IMR-90 (cell line): ENCODE results near the gene CD9. TPM values are rescaled to one million over a fixed set of nuclear protein-coding genes. Genes with fewer than 3 reads are reported as not detected.

ENCODE experiments used
- ATAC-seq: fragments of 200-7000 bp; cut with Tn5 transposase; 2 replicates; pipeline ENCODE4 v1.9.1; 2020; ENCODE audit warnings: low read depth, mild to moderate bottlenecking, moderate library complexity
- BruUV-seq: library from RNA; stranded (reverse); fragments of 400-500 nt; replicated peaks from 2 replicates; lab custom pipeline; 2021; lab: Mats Ljungman, UMichigan
- CTCF ChIA-PET: fragments of 300-600 bp; formaldehyde crosslinking; extraction: SDS; loops from one replicate; lab custom pipeline; 2021; ENCODE audit warnings: antibody characterized with exemption; lab: Yijun Ruan, JAX
- POLR2A ChIA-PET: fragments of 300-600 bp; sonication (Branson Sonifier 250); formaldehyde crosslinking; loops from one replicate; lab custom pipeline; 2022; ENCODE audit warnings: antibody characterized with exemption; ENCODE audit not compliant: unreplicated experiment; lab: Charles Lee
- DNase-seq: peaks from one replicate; pipeline ENCODE4 v3.0.0; 2013
- H2AFZ ChIP-seq: replicated peaks from 2 replicates; pipeline ENCODE3; 2013; ENCODE audit warnings: low read length, mild to moderate bottlenecking; ENCODE audit not compliant: poor library complexity
- H2AK5ac ChIP-seq: 2 replicates; pipeline ENCODE4 v1.6.1; 2013; ENCODE audit warnings: low read depth, low read length, inconsistent platforms
- H2AK9ac ChIP-seq: replicated peaks from 2 replicates; pipeline ENCODE3; 2013; ENCODE audit warnings: mild to moderate bottlenecking, low read depth, low read length, moderate library complexity; ENCODE audit not compliant: poor library complexity
- H2BK120ac ChIP-seq: 2 replicates; pipeline ENCODE4 v1.6.1; 2013; ENCODE audit warnings: low read depth, low read length, inconsistent platforms
- H2BK15ac ChIP-seq: 3 replicates; pipeline ENCODE4 v1.6.1; 2013; ENCODE audit warnings: low read depth, low read length, inconsistent platforms
- H2BK20ac ChIP-seq: 2 replicates; pipeline ENCODE4 v1.6.1; 2013; ENCODE audit warnings: low read depth, mild to moderate bottlenecking, inconsistent platforms, low read length, moderate library complexity
- H2BK5ac ChIP-seq: 2 replicates; pipeline ENCODE4 v1.6.1; 2013; ENCODE audit warnings: mild to moderate bottlenecking, low read depth, low read length, inconsistent platforms; ENCODE audit not compliant: poor library complexity, severe bottlenecking
- H3K14ac ChIP-seq: replicated peaks from 2 replicates; pipeline ENCODE4 v1.6.1; 2013; ENCODE audit warnings: low read depth, low read length, inconsistent platforms
- H3K18ac ChIP-seq: 2 replicates; pipeline ENCODE4 v1.6.1; 2013; ENCODE audit warnings: low read depth, low read length, control low read depth
- H3K23ac ChIP-seq: 2 replicates; pipeline ENCODE4 v1.6.1; 2013; ENCODE audit warnings: low read depth, low read length, inconsistent platforms
- H3K27ac ChIP-seq: 2 replicates; pipeline ENCODE4 v1.5.1; 2013; ENCODE audit warnings: mild to moderate bottlenecking, control low read depth, low read length; ENCODE audit not compliant: insufficient read depth
- H3K27me3 ChIP-seq: 2 replicates; pipeline ENCODE4 v1.6.1; 2013; ENCODE audit warnings: low read length; ENCODE audit not compliant: control insufficient read depth, insufficient read depth
- H3K36me3 ChIP-seq: 2 replicates; pipeline ENCODE4 v1.6.1; 2013; ENCODE audit warnings: low read length, mixed read lengths; ENCODE audit not compliant: control insufficient read depth, insufficient read depth
- H3K4ac ChIP-seq: 2 replicates; pipeline ENCODE4 v1.6.1; 2013; ENCODE audit warnings: low read depth, low read length, inconsistent platforms
- H3K4me1 ChIP-seq: 2 replicates; pipeline ENCODE4 v1.6.1; 2013; ENCODE audit warnings: low read length, mixed read lengths; ENCODE audit not compliant: control insufficient read depth, insufficient read depth
- H3K4me2 ChIP-seq: 2 replicates; pipeline ENCODE4 v1.6.1; 2013; ENCODE audit warnings: low read depth, mild to moderate bottlenecking, control low read depth, low read length, moderate library complexity
- H3K4me3 ChIP-seq: 2 replicates; pipeline ENCODE4 v1.5.1; 2013; ENCODE audit warnings: low read depth, mild to moderate bottlenecking, control low read depth, low read length, moderate library complexity; ENCODE audit not compliant: insufficient read depth
- H3K56ac ChIP-seq: 2 replicates; pipeline ENCODE4 v1.6.1; 2013; ENCODE audit warnings: low read length, inconsistent platforms; ENCODE audit not compliant: insufficient read depth; ENCODE audit errors: extremely low read depth
- H3K79me1 ChIP-seq, 2 experiments: 2 replicates each; pipeline ENCODE4 v1.6.1; 2013; ENCODE audit warnings: low read length in 2 of 2, inconsistent platforms in 1 of 2, low read depth in 1 of 2
- H3K9ac ChIP-seq: 2 replicates; pipeline ENCODE4 v1.6.1; 2013; ENCODE audit warnings: low read depth, low read length, control low read depth
- H3K9me1 ChIP-seq: 2 replicates; pipeline ENCODE4 v1.6.1; 2013; ENCODE audit warnings: low read length, inconsistent platforms; ENCODE audit not compliant: insufficient read depth
- H3K9me3 ChIP-seq: 2 replicates; pipeline ENCODE4 v1.6.1; 2013; ENCODE audit warnings: low read length; ENCODE audit not compliant: control insufficient read depth, insufficient read depth
- H4K20me1 ChIP-seq: 2 replicates; pipeline ENCODE4 v1.6.1; 2013; ENCODE audit warnings: low read length, inconsistent platforms; ENCODE audit not compliant: insufficient read depth
- H4K5ac ChIP-seq: 2 replicates; pipeline ENCODE4 v1.6.1; 2013; ENCODE audit warnings: mild to moderate bottlenecking, low read depth, low read length, control low read depth
- H4K8ac ChIP-seq, 2 experiments: 2 replicates each; pipeline ENCODE4 v1.6.1; 2013; ENCODE audit warnings: low read depth in 2 of 2, low read length in 2 of 2, control low read depth in 1 of 2, inconsistent platforms in 1 of 2
- H4K91ac ChIP-seq: 2 replicates; pipeline ENCODE4 v1.6.1; 2013; ENCODE audit warnings: low read depth, low read length, inconsistent platforms; ENCODE audit not compliant: insufficient read depth
- BHLHE40 ChIP-seq: fragments of 150-350 bp; IDR thresholded peaks from 2 replicates; pipeline ENCODE4 v1.6.1; 2016; ENCODE audit warnings: mild to moderate bottlenecking, low read depth, low read length
- CEBPB ChIP-seq: IDR thresholded peaks from 2 replicates; pipeline ENCODE4 v1.6.1; 2012; ENCODE audit warnings: low read depth, low read length, improper control_type of control experiment
- CHD1 ChIP-seq: IDR thresholded peaks from 2 replicates; pipeline ENCODE4 v1.6.1; 2012; ENCODE audit warnings: low read depth, low read length, improper control_type of control experiment
- FOS ChIP-seq: fragments of 150-350 bp; IDR thresholded peaks from 2 replicates; pipeline ENCODE4 v1.6.1; 2016; ENCODE audit warnings: low read depth, low read length
- MAFK ChIP-seq: IDR thresholded peaks from 2 replicates; pipeline ENCODE4 v1.6.1; 2012; ENCODE audit warnings: low read depth, low read length, improper control_type of control experiment
- MAZ ChIP-seq: IDR thresholded peaks from 2 replicates; pipeline ENCODE4 v1.6.1; 2012; ENCODE audit warnings: low read depth, mild to moderate bottlenecking, low read length, improper control_type of control experiment, moderate library complexity, borderline replicate concordance
- MXI1 ChIP-seq: IDR thresholded peaks from 2 replicates; pipeline ENCODE4 v1.6.1; 2012; ENCODE audit warnings: low read depth, mild to moderate bottlenecking, low read length, moderate library complexity, borderline replicate concordance
- NFE2L2 ChIP-seq: fragments of 150-350 bp; IDR thresholded peaks from 2 replicates; pipeline ENCODE4 v1.6.1; 2016; ENCODE audit warnings: low read depth, mild to moderate bottlenecking, low read length
- POLR2A ChIP-seq: IDR thresholded peaks from 2 replicates; pipeline ENCODE4 v1.6.1; 2012; ENCODE audit warnings: mild to moderate bottlenecking, low read depth, low read length
- RAD21 ChIP-seq: IDR thresholded peaks from 2 replicates; pipeline ENCODE4 v1.6.1; 2012; ENCODE audit warnings: low read length, improper control_type of control experiment
- RCOR1 ChIP-seq: IDR thresholded peaks from 2 replicates; pipeline ENCODE4 v1.6.1; 2012; ENCODE audit warnings: mild to moderate bottlenecking, low read length, improper control_type of control experiment; ENCODE audit not compliant: insufficient replicate concordance
- RFX5 ChIP-seq: IDR thresholded peaks from 2 replicates; pipeline ENCODE4 v1.8.0; 2012; ENCODE audit warnings: low read depth, mild to moderate bottlenecking, low read length, moderate library complexity
- SMC3 ChIP-seq: fragments of 150-350 bp; IDR thresholded peaks from 2 replicates; pipeline ENCODE4 v1.6.1; 2016; ENCODE audit warnings: low read depth, mild to moderate bottlenecking, antibody characterized with exemption, low read length, moderate library complexity
- USF2 ChIP-seq: fragments of 150-350 bp; IDR thresholded peaks from 2 replicates; pipeline ENCODE4 v1.6.1; 2017; ENCODE audit warnings: mild to moderate bottlenecking, antibody characterized with exemption, low read length, low read depth
- WGBS, 2 experiments: methylation state at CpG; one replicate each; pipeline versions ENCODE4 v1.1.5 to v1.1.7; 2013; ENCODE audit warnings: missing lambda C conversion rate in 2 of 2; ENCODE audit not compliant: insufficient read length in 1 of 2; ENCODE audit errors: extremely low coverage in 2 of 2; 5-methylcytosine and 5-hydroxymethylcytosine counted together
- dilution Hi-C: fragments of 300-500 bp; cut with HindIII; formaldehyde crosslinking; loops from one replicate; pipeline ENCODE4 v1.14.3; 2018; ENCODE audit warnings: low sequenced_read_pairs; ENCODE audit not compliant: unreplicated experiment
- in situ Hi-C: fragments of 300-500 bp; cut with MboI; formaldehyde crosslinking; loops from 3 replicates; pipeline ENCODE4 v1.14.3; 2019; ENCODE audit warnings: low sequenced_read_pairs, inconsistent platforms, mixed read lengths
- intact Hi-C: fragments of 100-400 bp; cut with micrococcal nuclease; formaldehyde crosslinking; loops from 2 replicates; pipeline ENCODE4 v1.10.0; 2022
- polyA plus RNA-seq, 3 experiments: library from polyadenylated mRNA; depleted of rRNA; stranded (reverse); fragments of >200 nt; gene quantifications; 2 replicates each; pipeline ENCODE4 v1.2.3, GENCODE V29; 2012; ENCODE audit warnings: low replicate concordance in 1 of 3
- total RNA-seq: library from RNA; depleted of rRNA; stranded (reverse); fragments of >200 nt; gene quantifications from 2 replicates; pipeline ENCODE4 v1.2.3, GENCODE V29; 2012
- TF ChIP-seq, protein P1 (sequence below): conservative IDR thresholded peaks from 2 replicates; pipeline ENCODE4 v1.5.1; 2012; ENCODE audit warnings: mild to moderate bottlenecking, low read depth, low read length, improper control_type of control experiment
- TF ChIP-seq, protein P2 (sequence below): fragments of 150-350 bp; IDR thresholded peaks from 2 replicates; pipeline ENCODE4 v1.6.1; 2016; ENCODE audit warnings: low read depth, mild to moderate bottlenecking, low read length, moderate library complexity, borderline replicate concordance

The CD9 gene
- total and polyA plus RNA-seq, 2 of the 4 experiments (the other 2 are of a cell fraction) = 48.8 to 70.9 TPM

- Histone ChIP-seq H2BK20ac (no peak overlapping the region), H2AK5ac (no peak overlapping the region), H3K4me1 (no peaks in the 10 kb centered on the region), H2BK15ac (no peak overlapping the region), H3K4me2 (no peak overlapping the region), H3K4me3 (no peak overlapping the region), H3K4ac (no peak overlapping the region), H4K91ac (no peak overlapping the region), H2BK5ac (no peak overlapping the region), H3K14ac (no peak overlapping the region), H3K36me3 (no peaks in the 10 kb centered on the region), H2AFZ (no peak overlapping the region), H3K27ac (no peak overlapping the region), H4K20me1 (no peaks in the 10 kb centered on the region), H4K5ac (no peak overlapping the region), H3K9me1 (no peaks in the 10 kb centered on the region), H3K9me3 (peaks cover 3% of the 10 kb centered on the region), H3K23ac (no peak overlapping the region), H2BK120ac (no peak overlapping the region), H3K56ac (no peak overlapping the region), H3K18ac (no peak overlapping the region), H3K79me1 (no peaks in the 10 kb centered on the region), H4K8ac (no peak overlapping the region), H3K9ac (no peak overlapping the region), H3K27me3 (peaks cover 20% of the 10 kb centered on the region), H2AK9ac (no peak overlapping the region)
- CTCF ChIA-PET = interaction anchor here (1.2 to 1.3 kb wide), 2 partner anchors 28 to 66 kb away, joined by 3 read pairs; no protein-coding TSS in a partner anchor
- no TSS peak for BruUV-seq
- ATAC-seq (no peak), DNase-seq (no peak)
- POLR2A ChIA-PET = no interaction called here
- intact Hi-C loops (no loop called here), in situ Hi-C loops (no loop called here), dilution Hi-C loops (no loop called here)
- whole genome bisulfite sequencing, 2 experiments = 57% methylated on average over 1 of the region's 2 CpGs; no CpG with 5 or more reads in 1 of the 2 experiments
- TF ChIP-seq MXI1 = no peak
- TF ChIP-seq BHLHE40 = no peak
- no peak for TF ChIP-seq RCOR1
- TF ChIP-seq USF2 = no peak
- no peak for TF ChIP-seq POLR2A
- no peak for TF ChIP-seq RFX5
- TF ChIP-seq, protein P1, sequence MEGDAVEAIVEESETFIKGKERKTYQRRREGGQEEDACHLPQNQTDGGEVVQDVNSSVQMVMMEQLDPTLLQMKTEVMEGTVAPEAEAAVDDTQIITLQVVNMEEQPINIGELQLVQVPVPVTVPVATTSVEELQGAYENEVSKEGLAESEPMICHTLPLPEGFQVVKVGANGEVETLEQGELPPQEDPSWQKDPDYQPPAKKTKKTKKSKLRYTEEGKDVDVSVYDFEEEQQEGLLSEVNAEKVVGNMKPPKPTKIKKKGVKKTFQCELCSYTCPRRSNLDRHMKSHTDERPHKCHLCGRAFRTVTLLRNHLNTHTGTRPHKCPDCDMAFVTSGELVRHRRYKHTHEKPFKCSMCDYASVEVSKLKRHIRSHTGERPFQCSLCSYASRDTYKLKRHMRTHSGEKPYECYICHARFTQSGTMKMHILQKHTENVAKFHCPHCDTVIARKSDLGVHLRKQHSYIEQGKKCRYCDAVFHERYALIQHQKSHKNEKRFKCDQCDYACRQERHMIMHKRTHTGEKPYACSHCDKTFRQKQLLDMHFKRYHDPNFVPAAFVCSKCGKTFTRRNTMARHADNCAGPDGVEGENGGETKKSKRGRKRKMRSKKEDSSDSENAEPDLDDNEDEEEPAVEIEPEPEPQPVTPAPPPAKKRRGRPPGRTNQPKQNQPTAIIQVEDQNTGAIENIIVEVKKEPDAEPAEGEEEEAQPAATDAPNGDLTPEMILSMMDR = no peak
- no peak for TF ChIP-seq NFE2L2
- no peak for TF ChIP-seq FOS
- no peak for TF ChIP-seq CHD1
- TF ChIP-seq, protein P2, sequence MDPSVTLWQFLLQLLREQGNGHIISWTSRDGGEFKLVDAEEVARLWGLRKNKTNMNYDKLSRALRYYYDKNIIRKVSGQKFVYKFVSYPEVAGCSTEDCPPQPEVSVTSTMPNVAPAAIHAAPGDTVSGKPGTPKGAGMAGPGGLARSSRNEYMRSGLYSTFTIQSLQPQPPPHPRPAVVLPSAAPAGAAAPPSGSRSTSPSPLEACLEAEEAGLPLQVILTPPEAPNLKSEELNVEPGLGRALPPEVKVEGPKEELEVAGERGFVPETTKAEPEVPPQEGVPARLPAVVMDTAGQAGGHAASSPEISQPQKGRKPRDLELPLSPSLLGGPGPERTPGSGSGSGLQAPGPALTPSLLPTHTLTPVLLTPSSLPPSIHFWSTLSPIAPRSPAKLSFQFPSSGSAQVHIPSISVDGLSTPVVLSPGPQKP = no peak
- no peak for TF ChIP-seq SMC3
- no peak for TF ChIP-seq CEBPB
- TF ChIP-seq MAFK = no peak
- no peak for TF ChIP-seq MAZ
- TF ChIP-seq RAD21 = no peak
Measured at GRCh38 chr12:6249580-6249979, 49.4 kb downstream of the CD9 start.
